B cell (primary cell): ENCODE results near the gene PALD1. TPM values are rescaled to one million over a fixed set of nuclear protein-coding genes. Genes with fewer than 3 reads are reported as not detected.

ENCODE experiments used
- ATAC-seq: fragments of 200-7000 bp; cut with Tn5 transposase; one replicate; pipeline ENCODE4 v1.10.0; 2021; ENCODE audit warnings: low read depth, mild to moderate bottlenecking, moderate number of reproducible peaks, moderate library complexity
- CTCF ChIA-PET: fragments of 350-600 bp; sonication (Branson Sonifier 250); formaldehyde crosslinking; loops from one replicate; lab custom pipeline; 2021; ENCODE audit warnings: antibody characterized with exemption, inconsistent platforms; lab: Charles Lee
- POLR2A ChIA-PET: fragments of 350-600 bp; sonication (Branson Sonifier 250); formaldehyde crosslinking; loops from one replicate; lab custom pipeline; 2021; ENCODE audit warnings: antibody characterized with exemption; lab: Charles Lee
- DNase-seq: peaks from one replicate; pipeline ENCODE4 v3.0.0; 2013
- H2AFZ ChIP-seq: 2 replicates; pipeline ENCODE4 v1.6.1; 2012; ENCODE audit warnings: mild to moderate bottlenecking, low read depth, low read length; ENCODE audit not compliant: insufficient read depth, poor library complexity, severe bottlenecking
- H3K27ac ChIP-seq, 2 donors: 1 replicate in 1 of 2; 2 replicates in 1 of 2; pipeline ENCODE4 v1.5.1; 2012 to 2013; ENCODE audit warnings: low read length in 2 of 2, mild to moderate bottlenecking in 2 of 2, moderate library complexity in 1 of 2
- H3K27me3 ChIP-seq, 4 experiments: fragments of 200-600 bp in 1 of 4; sonication (generic) in 1 of 4; replicated peaks in 1 of 4; 1 replicate in 2 of 4; 2 replicates in 2 of 4; pipeline versions ENCODE4 v1.6.1 to v1.7.0; 2013 to 2016; ENCODE audit warnings: low read length in 3 of 4, mild to moderate bottlenecking in 2 of 4, mixed read lengths in 1 of 4, moderate library complexity in 1 of 4; ENCODE audit not compliant: insufficient read depth in 4 of 4, control insufficient read depth in 3 of 4; ENCODE audit errors: control extremely low read depth in 1 of 4
- H3K36me3 ChIP-seq, 2 experiments: replicated peaks in 1 of 2; 1 replicate in 1 of 2; 2 replicates in 1 of 2; pipeline versions ENCODE4 v1.6.1 to v1.7.1; 2013; ENCODE audit warnings: low read length in 1 of 2; ENCODE audit not compliant: insufficient read depth in 2 of 2, control insufficient read depth in 1 of 2; ENCODE audit errors: control extremely low read depth in 1 of 2, extremely low read depth in 1 of 2
- H3K4me1 ChIP-seq, 2 donors: fragments of 200-600 bp in 1 of 2; sonication (generic) in 1 of 2; 1 replicate in 1 of 2; 2 replicates in 1 of 2; pipeline versions ENCODE4 v1.5.1 to v1.6.1; 2013 to 2017; ENCODE audit warnings: low read length in 2 of 2; ENCODE audit not compliant: control insufficient read depth in 2 of 2, insufficient read depth in 2 of 2
- H3K4me2 ChIP-seq: replicated peaks from 2 replicates; pipeline ENCODE3; 2012; ENCODE audit warnings: mild to moderate bottlenecking, low read depth, low read length; ENCODE audit not compliant: poor library complexity, severe bottlenecking
- H3K4me3 ChIP-seq, 5 experiments: fragments of 200-600 bp in 1 of 5; sonication (generic) in 1 of 5; 1 replicate in 3 of 5; 2 replicates in 2 of 5; pipeline versions ENCODE4 v1.5.1 to v1.7.0; 2011 to 2016; ENCODE audit warnings: low read length in 4 of 5, mild to moderate bottlenecking in 4 of 5, low read depth in 2 of 5, control low read depth in 1 of 5, moderate library complexity in 1 of 5; ENCODE audit not compliant: insufficient read depth in 1 of 5; ENCODE audit errors: control extremely low read depth in 1 of 5, extremely low read depth in 1 of 5
- H3K79me2 ChIP-seq: fragments of 200-600 bp; sonication (generic); one replicate; pipeline ENCODE4 v1.6.0; 2016; ENCODE audit warnings: low read length; ENCODE audit not compliant: control insufficient read depth, insufficient read depth
- H3K9ac ChIP-seq: fragments of 200-600 bp; sonication (generic); 2 replicates; pipeline ENCODE4 v1.6.1; 2017; ENCODE audit warnings: mild to moderate bottlenecking, low read length, moderate library complexity
- H3K9me3 ChIP-seq, 3 donors: one replicate each; pipeline versions ENCODE4 v1.6.1 to v1.7.1; 2013; ENCODE audit warnings: low read length in 2 of 3; ENCODE audit not compliant: control insufficient read depth in 2 of 3, insufficient read depth in 1 of 3; ENCODE audit errors: control extremely low read depth in 1 of 3
- H4K20me1 ChIP-seq: 2 replicates; pipeline ENCODE4 v1.6.0; 2012; ENCODE audit warnings: mild to moderate bottlenecking, low read length; ENCODE audit not compliant: insufficient read depth, control insufficient read depth, poor library complexity, severe bottlenecking
- H3K27ac Mint-ChIP-seq: one replicate; pipeline ENCODE4 v1.8.0; 2021; ENCODE audit warnings: mixed read lengths
- H3K27me3 Mint-ChIP-seq: one replicate; pipeline ENCODE4 v1.8.0; 2021; ENCODE audit warnings: mixed read lengths
- H3K4me1 Mint-ChIP-seq: one replicate; pipeline ENCODE4 v1.8.0; 2021; ENCODE audit warnings: mixed read lengths
- H3K4me3 Mint-ChIP-seq: one replicate; pipeline ENCODE4 v1.8.0; 2021; ENCODE audit warnings: mixed read lengths
- H3K9me3 Mint-ChIP-seq: one replicate; pipeline ENCODE4 v1.8.0; 2022; ENCODE audit warnings: mixed read lengths; ENCODE audit not compliant: insufficient read depth
- EZH2 ChIP-seq: IDR thresholded peaks from 2 replicates; pipeline ENCODE4 v1.6.1; 2012; ENCODE audit warnings: borderline replicate concordance, low read depth, mild to moderate bottlenecking, moderate library complexity, low read length; ENCODE audit not compliant: insufficient read depth, poor library complexity, severe bottlenecking
- WGBS: methylation state at CpG from one replicate; pipeline ENCODE4 v1.1.5; 2013; ENCODE audit warnings: missing lambda C conversion rate; ENCODE audit not compliant: insufficient coverage; 5-methylcytosine and 5-hydroxymethylcytosine counted together
- intact Hi-C: fragments of 100-400 bp; cut with micrococcal nuclease; formaldehyde crosslinking; loops from one replicate; pipeline ENCODE4 v1.10.0; 2022
- polyA plus RNA-seq: library from polyadenylated mRNA; depleted of rRNA; stranded (reverse); fragments of >200 nt; gene quantifications from 2 replicates; pipeline ENCODE4 v1.2.3, GENCODE V29; 2012
- total RNA-seq, 2 donors: library from RNA; stranded (reverse); fragments of 120-200 nt in 1 of 2; gene quantifications; 1 replicate in 1 of 2; 2 replicates in 1 of 2; pipeline versions ENCODE4 v1.2.3 to v1.2.4, GENCODE V29; 2013 to 2022
- TF ChIP-seq, protein P1 (sequence below): fragments of 200-600 bp; IDR thresholded peaks from one replicate; pipeline ENCODE4 v1.8.0; 2022; ENCODE audit warnings: antibody characterized with exemption, mild to moderate bottlenecking

PALD1 gene
- total and polyA plus RNA-seq, 2 donors (not counting 1 experiment from before 2014, with no cell fraction given), result 2.2 to 2.8 TPM

DNA sequence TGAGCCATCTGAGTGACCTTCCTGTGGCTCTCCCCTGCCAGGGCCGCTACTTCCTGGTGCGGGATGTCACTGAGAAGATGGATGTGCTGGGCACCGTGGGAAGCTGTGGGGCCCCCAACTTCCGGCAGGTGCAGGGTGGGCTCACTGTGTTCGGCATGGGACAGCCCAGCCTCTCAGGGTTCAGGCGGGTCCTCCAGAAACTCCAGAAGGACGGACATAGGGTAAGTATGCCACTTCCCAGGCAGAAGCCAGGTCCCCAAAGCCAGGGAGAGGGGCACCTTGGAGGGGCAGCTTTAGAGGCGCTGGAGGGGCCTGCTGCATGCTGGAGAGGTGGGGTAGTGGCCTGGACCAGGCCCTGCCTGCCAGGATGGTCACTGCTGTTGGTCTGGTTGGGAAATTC is 51.3 kb downstream of the PALD1 start:
- Mint-ChIP-seq H3K27me3 (no peaks in the 10 kb centered on the region), H3K9me3 (no peaks in the 10 kb centered on the region), H3K27ac (no peak overlapping the region), H3K4me3 (no peak overlapping the region), H3K4me1 (peaks cover 2% of the 10 kb centered on the region)
- H2AFZ ChIP-seq, result no peak overlapping the region
- H3K36me3 ChIP-seq, result no peaks in the 10 kb centered on the region
- H3K4me3 ChIP-seq, result no peak overlapping the region
- H3K79me2 ChIP-seq, result no peaks in the 10 kb centered on the region
- H3K27me3 ChIP-seq, result no peaks in the 10 kb centered on the region
- intact Hi-C loops, result no loop called here
- H3K27ac ChIP-seq, result no peak overlapping the region
- no peaks in the 10 kb centered on the region for H3K4me1 ChIP-seq
- no peaks in the 10 kb centered on the region for H4K20me1 ChIP-seq
- no peak for DNase-seq
- CTCF ChIA-PET, result interaction anchor here (0.9 to 3.6 kb wide), 2 partner anchors 20 to 68 kb away, joined by 3 to 13 read pairs; no protein-coding TSS in a partner anchor
- H3K9me3 ChIP-seq, result no peaks in the 10 kb centered on the region
- 37% methylated on average over 8 of the region's 8 CpGs for WGBS
- TF ChIP-seq, protein P1, sequence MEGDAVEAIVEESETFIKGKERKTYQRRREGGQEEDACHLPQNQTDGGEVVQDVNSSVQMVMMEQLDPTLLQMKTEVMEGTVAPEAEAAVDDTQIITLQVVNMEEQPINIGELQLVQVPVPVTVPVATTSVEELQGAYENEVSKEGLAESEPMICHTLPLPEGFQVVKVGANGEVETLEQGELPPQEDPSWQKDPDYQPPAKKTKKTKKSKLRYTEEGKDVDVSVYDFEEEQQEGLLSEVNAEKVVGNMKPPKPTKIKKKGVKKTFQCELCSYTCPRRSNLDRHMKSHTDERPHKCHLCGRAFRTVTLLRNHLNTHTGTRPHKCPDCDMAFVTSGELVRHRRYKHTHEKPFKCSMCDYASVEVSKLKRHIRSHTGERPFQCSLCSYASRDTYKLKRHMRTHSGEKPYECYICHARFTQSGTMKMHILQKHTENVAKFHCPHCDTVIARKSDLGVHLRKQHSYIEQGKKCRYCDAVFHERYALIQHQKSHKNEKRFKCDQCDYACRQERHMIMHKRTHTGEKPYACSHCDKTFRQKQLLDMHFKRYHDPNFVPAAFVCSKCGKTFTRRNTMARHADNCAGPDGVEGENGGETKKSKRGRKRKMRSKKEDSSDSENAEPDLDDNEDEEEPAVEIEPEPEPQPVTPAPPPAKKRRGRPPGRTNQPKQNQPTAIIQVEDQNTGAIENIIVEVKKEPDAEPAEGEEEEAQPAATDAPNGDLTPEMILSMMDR, result no peak
- TF ChIP-seq EZH2, result no peak
- POLR2A ChIA-PET, result no interaction called here
- no peak overlapping the region for H3K4me2 ChIP-seq
- no peak overlapping the region for H3K9ac ChIP-seq
- no peak for ATAC-seq

DNA sequence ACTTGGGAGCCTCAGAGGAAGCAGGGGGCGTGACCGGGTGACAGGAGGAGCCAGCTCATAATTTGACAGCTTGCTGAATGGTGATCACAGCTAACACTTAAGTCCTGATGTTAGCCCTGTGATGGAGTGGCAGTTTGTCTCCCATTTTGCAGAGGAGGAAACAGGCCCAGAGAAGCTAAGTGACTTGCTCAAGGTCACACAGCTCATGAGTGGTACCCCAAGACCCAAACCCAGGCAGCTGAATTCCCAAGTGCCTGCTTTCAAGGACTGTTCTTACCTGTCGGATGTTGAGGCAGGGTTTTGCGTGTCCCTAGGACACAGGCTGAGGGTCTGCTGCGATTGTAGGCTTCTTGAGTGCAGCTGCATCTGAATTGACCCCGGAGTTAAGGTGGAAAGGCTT is 51.7 kb downstream of the PALD1 start:
- no peak for DNase-seq
- no peak overlapping the region for H3K4me3 Mint-ChIP-seq

More for the DNA sequence above, 51.7 kb downstream of the PALD1 start:
- H3K9ac ChIP-seq, result no peak overlapping the region
- H2AFZ ChIP-seq, result no peak overlapping the region
- intact Hi-C loops, result no loop called here
- no peak overlapping the region for H3K4me2 ChIP-seq
- ATAC-seq, result no peak
- no peaks in the 10 kb centered on the region for H3K9me3 ChIP-seq
- Mint-ChIP-seq H3K9me3 (no peaks in the 10 kb centered on the region), H3K27ac (no peak overlapping the region), H3K4me1 (peaks cover 2% of the 10 kb centered on the region), H3K27me3 (no peaks in the 10 kb centered on the region)
- H3K4me1 ChIP-seq, result no peaks in the 10 kb centered on the region
- H3K27ac ChIP-seq, result no peak overlapping the region
- no peaks in the 10 kb centered on the region for H3K79me2 ChIP-seq
- CTCF ChIA-PET, result interaction anchor here (0.6 to 3.6 kb wide), 2 partner anchors 21 to 69 kb away, joined by 3 to 13 read pairs; no protein-coding TSS in a partner anchor
- no peaks in the 10 kb centered on the region for H3K27me3 ChIP-seq
- H3K36me3 ChIP-seq, result no peaks in the 10 kb centered on the region
- no peak for TF ChIP-seq EZH2
- TF ChIP-seq, protein P1, result no peak
- no peak overlapping the region for H3K4me3 ChIP-seq
- no peaks in the 10 kb centered on the region for H4K20me1 ChIP-seq
- POLR2A ChIA-PET, result no interaction called here
- WGBS, result 89% methylated on average over 6 of the region's 6 CpGs
